Breast epithelium (tissue), 3 donors: ENCODE measurements around the gene SDSL.

Experiments
- CTCF ChIP-seq, 3 donors: fragments of 450-650 bp; IDR thresholded peaks; one replicate each; pipeline ENCODE4 v1.5.1; 2016 to 2017; ENCODE audit warnings: antibody characterized with exemption in 3 of 3, mild to moderate bottlenecking in 3 of 3, moderate library complexity in 3 of 3
- POLR2A ChIP-seq: fragments of 450-650 bp; IDR thresholded peaks from one replicate; pipeline ENCODE4 v1.6.1; 2016; ENCODE audit warnings: antibody characterized with exemption, mild to moderate bottlenecking, moderate library complexity

- TF ChIP-seq CTCF (IDR thresholded peaks at IDR 0.05): no peak
- TF ChIP-seq POLR2A: no peak
Measured at GRCh38 chr12:113432986-113433385, 10.8 kb downstream of the SDSL start.
